ENCODE data around the gene ANXA10.

DNA sequence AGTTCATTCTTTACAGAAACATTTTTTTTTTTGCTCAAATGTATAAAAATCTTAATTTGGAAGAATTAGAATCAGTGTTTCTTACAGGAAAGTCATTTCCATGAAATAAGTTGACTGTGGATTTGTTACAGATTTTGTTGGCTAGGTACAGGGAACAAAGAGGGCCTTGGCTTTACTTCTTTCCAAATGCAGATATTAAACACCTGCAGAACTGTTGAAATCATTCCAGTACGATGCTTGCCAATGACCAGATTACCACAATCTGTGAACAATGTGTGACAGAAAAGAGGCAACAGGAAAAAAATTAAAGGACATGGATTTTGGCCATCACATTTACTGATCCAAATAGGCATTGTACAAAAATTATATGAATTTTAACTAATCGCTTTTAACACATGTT lies 70.8 kb downstream of the ANXA10 start:
- TF ChIP-seq, protein P1, sequence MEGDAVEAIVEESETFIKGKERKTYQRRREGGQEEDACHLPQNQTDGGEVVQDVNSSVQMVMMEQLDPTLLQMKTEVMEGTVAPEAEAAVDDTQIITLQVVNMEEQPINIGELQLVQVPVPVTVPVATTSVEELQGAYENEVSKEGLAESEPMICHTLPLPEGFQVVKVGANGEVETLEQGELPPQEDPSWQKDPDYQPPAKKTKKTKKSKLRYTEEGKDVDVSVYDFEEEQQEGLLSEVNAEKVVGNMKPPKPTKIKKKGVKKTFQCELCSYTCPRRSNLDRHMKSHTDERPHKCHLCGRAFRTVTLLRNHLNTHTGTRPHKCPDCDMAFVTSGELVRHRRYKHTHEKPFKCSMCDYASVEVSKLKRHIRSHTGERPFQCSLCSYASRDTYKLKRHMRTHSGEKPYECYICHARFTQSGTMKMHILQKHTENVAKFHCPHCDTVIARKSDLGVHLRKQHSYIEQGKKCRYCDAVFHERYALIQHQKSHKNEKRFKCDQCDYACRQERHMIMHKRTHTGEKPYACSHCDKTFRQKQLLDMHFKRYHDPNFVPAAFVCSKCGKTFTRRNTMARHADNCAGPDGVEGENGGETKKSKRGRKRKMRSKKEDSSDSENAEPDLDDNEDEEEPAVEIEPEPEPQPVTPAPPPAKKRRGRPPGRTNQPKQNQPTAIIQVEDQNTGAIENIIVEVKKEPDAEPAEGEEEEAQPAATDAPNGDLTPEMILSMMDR (IDR thresholded peaks at IDR 0.05; ENCODE audit: poor library complexity), result no peak
- TF ChIP-seq EZH2 (IDR thresholded peaks at IDR 0.05; ENCODE audit: borderline replicate concordance) (no peak), EZH2phosphoT487 (IDR thresholded peaks at IDR 0.05; ENCODE audit: low read depth, severe bottlenecking, unreplicated experiment) (no peak)
